K562 (cell line): Measurements from ENCODE around the gene ZNF618. TPM values are rescaled to one million over a fixed set of nuclear protein-coding genes. Genes with fewer than 3 reads are reported as not detected.

Experiments used
- RNF2 ChIP-seq: sonication (generic); IDR thresholded peaks from 2 replicates; pipeline ENCODE4 v1.6.1; 2016
- XRCC5 ChIP-seq: fragments of 200-400 bp; formaldehyde crosslinking; IDR thresholded peaks from 2 replicates; pipeline ENCODE4 v1.6.1; 2017; ENCODE audit warnings: low read depth, mild to moderate bottlenecking, low read length
- polyA plus RNA-seq, 8 experiments: library from polyadenylated mRNA; depleted of rRNA in 4 of 8; stranded (reverse) in 5 of 8; unstranded in 3 of 8; fragments of >200 nt; fragmentation: Nextera tagmentation in 2 of 8; fragmentation: Illumina TruSeq in 1 of 8; extraction: Ambion mirVana in 2 of 8; extraction: Trizol in 1 of 8; gene quantifications; 2 replicates each; pipeline versions ENCODE4 v1.2.1 to v1.2.3, GENCODE V29; 2011 to 2014; ENCODE audit warnings: inconsistent platforms in 1 of 8, missing spikeins in 1 of 8
- total RNA-seq, 7 experiments: library from RNA; depleted of rRNA in 6 of 7; stranded (reverse); fragments of >200 nt in 6 of 7; fragmentation: Illumina TruSeq in 2 of 7; extraction: Trizol in 2 of 7; gene quantifications; 2 replicates each; pipeline versions ENCODE4 v1.2.1 to v1.2.3, GENCODE V29; 2011 to 2021; ENCODE audit warnings: low replicate concordance in 1 of 7
- TF ChIP-seq, protein P1 (sequence below), 2 experiments: fragments of 450-650 bp; formaldehyde crosslinking in 1 of 2; IDR thresholded peaks; 2 replicates each; pipeline versions ENCODE4 v1.4.0 to v1.6.1; 2014 to 2020; ENCODE audit warnings: mild to moderate bottlenecking in 2 of 2, borderline replicate concordance in 1 of 2, low read depth in 1 of 2
- TF ChIP-seq, protein P2 (sequence below): sonication (generic); formaldehyde crosslinking; IDR thresholded peaks from 2 replicates; pipeline ENCODE4 v1.8.0; 2022; ENCODE audit warnings: missing genetic modification reagents, mild to moderate bottlenecking, borderline replicate concordance

ZNF618 gene
- total and polyA plus RNA-seq, 9 of the 15 experiments (the other 6 are each of a cell fraction or from before 2014, with no cell fraction given) = 0.08 to 13.7 (median 3.4) TPM

DNA sequence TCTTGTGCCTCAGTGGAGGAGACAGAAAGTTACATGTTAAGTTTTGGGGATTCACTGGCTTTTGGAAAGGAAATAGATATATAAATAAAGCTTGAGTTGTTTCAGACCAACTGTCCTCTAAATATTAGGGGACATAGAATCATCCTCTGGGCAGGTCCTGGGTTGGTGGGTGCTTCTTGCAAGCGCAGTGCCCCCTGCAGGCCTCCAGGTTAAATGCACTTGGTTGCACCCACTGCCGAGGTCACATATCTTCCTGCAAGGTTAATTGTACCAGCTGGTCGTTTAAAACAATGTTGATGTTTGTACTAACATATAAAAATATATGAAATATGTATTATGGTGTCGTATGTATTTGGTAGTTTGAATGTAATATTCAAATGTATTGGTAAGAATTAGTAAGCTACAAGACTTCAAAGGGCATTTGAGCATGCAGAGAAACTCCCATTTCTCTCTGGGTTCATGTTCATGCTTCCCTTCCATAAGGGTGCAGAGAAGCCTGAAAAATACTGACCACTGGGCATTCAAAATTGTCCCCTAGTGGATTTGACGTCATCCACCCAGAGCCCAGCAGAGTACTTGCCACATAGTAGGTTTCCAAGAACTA is 87.0 kb downstream of the ZNF618 start (continued):
- TF ChIP-seq, protein P1, sequence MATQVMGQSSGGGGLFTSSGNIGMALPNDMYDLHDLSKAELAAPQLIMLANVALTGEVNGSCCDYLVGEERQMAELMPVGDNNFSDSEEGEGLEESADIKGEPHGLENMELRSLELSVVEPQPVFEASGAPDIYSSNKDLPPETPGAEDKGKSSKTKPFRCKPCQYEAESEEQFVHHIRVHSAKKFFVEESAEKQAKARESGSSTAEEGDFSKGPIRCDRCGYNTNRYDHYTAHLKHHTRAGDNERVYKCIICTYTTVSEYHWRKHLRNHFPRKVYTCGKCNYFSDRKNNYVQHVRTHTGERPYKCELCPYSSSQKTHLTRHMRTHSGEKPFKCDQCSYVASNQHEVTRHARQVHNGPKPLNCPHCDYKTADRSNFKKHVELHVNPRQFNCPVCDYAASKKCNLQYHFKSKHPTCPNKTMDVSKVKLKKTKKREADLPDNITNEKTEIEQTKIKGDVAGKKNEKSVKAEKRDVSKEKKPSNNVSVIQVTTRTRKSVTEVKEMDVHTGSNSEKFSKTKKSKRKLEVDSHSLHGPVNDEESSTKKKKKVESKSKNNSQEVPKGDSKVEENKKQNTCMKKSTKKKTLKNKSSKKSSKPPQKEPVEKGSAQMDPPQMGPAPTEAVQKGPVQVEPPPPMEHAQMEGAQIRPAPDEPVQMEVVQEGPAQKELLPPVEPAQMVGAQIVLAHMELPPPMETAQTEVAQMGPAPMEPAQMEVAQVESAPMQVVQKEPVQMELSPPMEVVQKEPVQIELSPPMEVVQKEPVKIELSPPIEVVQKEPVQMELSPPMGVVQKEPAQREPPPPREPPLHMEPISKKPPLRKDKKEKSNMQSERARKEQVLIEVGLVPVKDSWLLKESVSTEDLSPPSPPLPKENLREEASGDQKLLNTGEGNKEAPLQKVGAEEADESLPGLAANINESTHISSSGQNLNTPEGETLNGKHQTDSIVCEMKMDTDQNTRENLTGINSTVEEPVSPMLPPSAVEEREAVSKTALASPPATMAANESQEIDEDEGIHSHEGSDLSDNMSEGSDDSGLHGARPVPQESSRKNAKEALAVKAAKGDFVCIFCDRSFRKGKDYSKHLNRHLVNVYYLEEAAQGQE (IDR thresholded peaks at IDR 0.05; ENCODE audit: borderline replicate concordance) = peak; percentile 48; the same call in 1 of the 2 replicates
- TF ChIP-seq, protein P1 (CRISPR knock-in tag; IDR thresholded peaks at IDR 0.05; ENCODE audit: low read depth) = no peak
- TF ChIP-seq, protein P2, sequence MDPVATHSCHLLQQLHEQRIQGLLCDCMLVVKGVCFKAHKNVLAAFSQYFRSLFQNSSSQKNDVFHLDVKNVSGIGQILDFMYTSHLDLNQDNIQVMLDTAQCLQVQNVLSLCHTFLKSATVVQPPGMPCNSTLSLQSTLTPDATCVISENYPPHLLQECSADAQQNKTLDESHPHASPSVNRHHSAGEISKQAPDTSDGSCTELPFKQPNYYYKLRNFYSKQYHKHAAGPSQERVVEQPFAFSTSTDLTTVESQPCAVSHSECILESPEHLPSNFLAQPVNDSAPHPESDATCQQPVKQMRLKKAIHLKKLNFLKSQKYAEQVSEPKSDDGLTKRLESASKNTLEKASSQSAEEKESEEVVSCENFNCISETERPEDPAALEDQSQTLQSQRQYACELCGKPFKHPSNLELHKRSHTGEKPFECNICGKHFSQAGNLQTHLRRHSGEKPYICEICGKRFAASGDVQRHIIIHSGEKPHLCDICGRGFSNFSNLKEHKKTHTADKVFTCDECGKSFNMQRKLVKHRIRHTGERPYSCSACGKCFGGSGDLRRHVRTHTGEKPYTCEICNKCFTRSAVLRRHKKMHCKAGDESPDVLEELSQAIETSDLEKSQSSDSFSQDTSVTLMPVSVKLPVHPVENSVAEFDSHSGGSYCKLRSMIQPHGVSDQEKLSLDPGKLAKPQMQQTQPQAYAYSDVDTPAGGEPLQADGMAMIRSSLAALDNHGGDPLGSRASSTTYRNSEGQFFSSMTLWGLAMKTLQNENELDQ (CRISPR knock-in tag) = no peak
- TF ChIP-seq RNF2 (no peak), XRCC5 (no peak)
